ENCODE results near the gene TMEM238.

GRCh38 chr19:55384131-55384919, at the start of gene TMEM238:
- TF ChIP-seq, protein P1, sequence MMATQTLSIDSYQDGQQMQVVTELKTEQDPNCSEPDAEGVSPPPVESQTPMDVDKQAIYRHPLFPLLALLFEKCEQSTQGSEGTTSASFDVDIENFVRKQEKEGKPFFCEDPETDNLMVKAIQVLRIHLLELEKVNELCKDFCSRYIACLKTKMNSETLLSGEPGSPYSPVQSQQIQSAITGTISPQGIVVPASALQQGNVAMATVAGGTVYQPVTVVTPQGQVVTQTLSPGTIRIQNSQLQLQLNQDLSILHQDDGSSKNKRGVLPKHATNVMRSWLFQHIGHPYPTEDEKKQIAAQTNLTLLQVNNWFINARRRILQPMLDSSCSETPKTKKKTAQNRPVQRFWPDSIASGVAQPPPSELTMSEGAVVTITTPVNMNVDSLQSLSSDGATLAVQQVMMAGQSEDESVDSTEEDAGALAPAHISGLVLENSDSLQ (IDR thresholded peaks at IDR 0.05): no peak
- TF ChIP-seq NFRKB (IDR thresholded peaks at IDR 0.05): no peak
- no peak for TF ChIP-seq SUZ12 (IDR thresholded peaks at IDR 0.05)
- TF ChIP-seq FOXM1 (IDR thresholded peaks at IDR 0.05; ENCODE audit: borderline replicate concordance): no peak
